Right lobe of liver (tissue), 4 donors: Measurements from ENCODE around the gene BCDIN3D.

ENCODE experiments used
- CTCF ChIP-seq, 4 donors: fragments of 200-600 bp in 3 of 4; fragments of 450-650 bp in 1 of 4; IDR thresholded peaks; one replicate each; pipeline versions ENCODE4 v1.5.1 to v1.8.0; 2016 to 2022; ENCODE audit warnings: antibody characterized with exemption in 4 of 4, mild to moderate bottlenecking in 2 of 4
- POLR2A ChIP-seq: fragments of 450-650 bp; IDR thresholded peaks from one replicate; pipeline ENCODE4 v1.6.1; 2017; ENCODE audit warnings: antibody characterized with exemption, mild to moderate bottlenecking
- donor health status: DM: no; HTN: no; CAD: no.
- donor health status: DM: no; HTN: no; CAD: no.
- donor health status: DM: no; HTN: yes; CAD: no.

DNA sequence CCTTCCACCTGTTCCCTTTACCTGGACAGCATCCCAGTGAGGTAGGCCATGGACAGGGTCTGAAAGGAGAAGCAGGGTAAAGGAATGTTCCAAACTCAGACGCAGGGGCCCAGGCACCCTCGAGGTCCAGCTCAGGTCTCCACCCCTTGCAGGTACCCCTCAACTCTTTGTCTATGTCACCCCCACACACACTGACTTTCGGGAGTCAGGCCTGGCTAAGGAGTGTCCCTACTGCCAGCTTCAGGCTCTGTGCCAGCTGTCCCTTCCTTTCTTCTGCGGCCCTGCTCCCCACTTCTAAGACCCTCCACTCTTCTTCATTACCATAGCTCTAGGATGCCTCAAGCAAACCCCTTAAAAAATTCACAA is 47.2 kb upstream of the BCDIN3D start:
- TF ChIP-seq CTCF (IDR thresholded peaks at IDR 0.05) (no peak), POLR2A (no peak)
